Measurements from ENCODE around the gene CCDC50.

Gene CCDC50

GRCh38 chr3:191430103-191430502 is 100.9 kb downstream of the CCDC50 start:
- DNase-seq = no peak

GRCh38 chr3:191431160-191431822 is 102.1 kb downstream of the CCDC50 start:
- DNase-seq = no peak

GRCh38 chr3:191432162-191432561 is 103.0 kb downstream of the CCDC50 start:
- DNase-seq = no peak

DNA sequence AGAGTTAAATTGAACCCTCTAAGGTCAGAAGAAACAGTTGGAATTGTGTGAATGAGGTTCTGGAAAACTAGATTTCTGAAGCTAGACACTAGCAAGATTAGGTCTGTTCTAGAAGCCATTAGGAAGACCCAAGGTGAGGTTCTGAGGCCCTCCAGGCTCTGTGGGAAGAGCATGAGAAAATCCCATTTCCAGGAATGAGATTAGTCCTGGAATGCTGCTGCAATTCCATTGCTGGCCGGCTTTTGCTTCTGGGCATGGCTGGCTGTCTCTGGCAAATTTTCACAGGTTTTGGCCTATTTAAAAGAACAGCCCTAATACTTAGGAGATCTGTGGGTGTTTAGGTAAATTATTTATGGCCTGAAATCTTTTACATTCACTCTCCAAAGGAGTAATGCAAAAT is 104.8 kb downstream of the CCDC50 start:
- no peak for DNase-seq

GRCh38 chr3:191435981-191436380 is 106.8 kb downstream of the CCDC50 start:
- DNase-seq = no peak

DNA sequence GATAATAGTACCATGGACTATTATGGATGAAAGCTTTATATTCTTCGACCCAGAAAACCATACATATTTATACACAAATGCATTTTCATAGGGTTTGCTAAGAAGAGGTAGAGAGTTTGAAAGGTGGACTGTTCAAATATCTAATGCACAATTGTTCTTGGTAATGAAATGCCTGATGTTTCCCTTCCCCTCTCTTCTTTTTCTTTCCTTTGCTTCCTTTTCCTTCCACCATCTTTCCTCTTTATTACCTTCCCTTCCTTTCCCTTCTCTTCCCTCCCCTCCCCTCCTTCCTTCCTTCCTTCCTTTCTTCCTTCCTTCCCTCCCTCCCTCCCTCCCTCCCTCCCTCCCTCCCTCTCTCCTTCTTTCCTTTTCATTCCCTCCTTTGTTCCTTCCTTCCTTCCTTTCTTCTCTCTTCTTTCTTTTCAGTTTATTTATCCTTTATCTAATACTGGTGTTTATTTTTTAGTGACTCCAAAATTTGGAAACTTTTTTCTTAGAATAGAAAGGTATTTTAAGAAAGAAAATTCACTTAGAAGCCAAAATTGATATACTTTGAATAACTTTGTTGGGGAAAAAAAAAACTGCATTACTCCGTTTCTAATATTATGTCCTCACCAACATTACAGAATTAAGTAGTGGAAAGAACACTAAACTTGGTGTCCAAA is 109.1 kb downstream of the CCDC50 start:
- no peak for DNase-seq

- no peak for DNase-seq
Observed at GRCh38 chr3:191440532-191440931, 111.3 kb downstream of the CCDC50 start.

GRCh38 chr3:191441687-191442086 is 112.5 kb downstream of the CCDC50 start:
- no peak for DNase-seq

- DNase-seq = no peak
Observed at GRCh38 chr3:191444569-191444968, 115.4 kb downstream of the CCDC50 start.
